Esophagus muscularis mucosa (tissue), 4 donors: ENCODE measurements around the gene CCNI2.
A peak's percentile ranks its signal among the peaks of the same experiment; 100 is the strongest.

Source experiments
- CTCF ChIP-seq, 3 experiments: fragments of 200-600 bp in 2 of 3; fragments of 450-650 bp in 1 of 3; sonication (generic) in 2 of 3; IDR thresholded peaks; one replicate each; pipeline ENCODE4 v1.5.1; 2017 to 2019; ENCODE audit warnings: antibody characterized with exemption in 3 of 3, mild to moderate bottlenecking in 2 of 3, moderate library complexity in 1 of 3
- EP300 ChIP-seq: sonication (generic); formaldehyde crosslinking; IDR thresholded peaks from one replicate; pipeline ENCODE4 v1.6.1; 2017; ENCODE audit warnings: antibody characterized with exemption
- POLR2A ChIP-seq: fragments of 450-650 bp; IDR thresholded peaks from one replicate; pipeline ENCODE4 v1.6.1; 2017; ENCODE audit warnings: antibody characterized with exemption, moderate library complexity, mild to moderate bottlenecking, low read depth
- POLR2AphosphoS5 ChIP-seq, 2 donors: sonication (generic); formaldehyde crosslinking; IDR thresholded peaks; one replicate each; pipeline ENCODE4 v1.6.1; 2017; ENCODE audit warnings: antibody characterized with exemption in 2 of 2

- TF ChIP-seq CTCF (IDR thresholded peaks at IDR 0.05) (no peak), POLR2AphosphoS5 (IDR thresholded peaks at IDR 0.05) (peak; percentile 18 to 49), POLR2A (no peak), EP300 (no peak)
Observed at GRCh38 chr5:132777209-132778069, 30.2 kb downstream of the CCNI2 start, which contains the start of gene SEPTIN8.
